ENCODE results near the gene RACK1. TPM values are rescaled to one million over a fixed set of nuclear protein-coding genes. Genes with fewer than 3 reads are reported as not detected.

RACK1 gene
- total and polyA plus RNA-seq, 2 of the 8 experiments (the other 6 are each of a cell fraction or from before 2014, with no cell fraction given) = 2,589 to 7,971 TPM

DNA sequence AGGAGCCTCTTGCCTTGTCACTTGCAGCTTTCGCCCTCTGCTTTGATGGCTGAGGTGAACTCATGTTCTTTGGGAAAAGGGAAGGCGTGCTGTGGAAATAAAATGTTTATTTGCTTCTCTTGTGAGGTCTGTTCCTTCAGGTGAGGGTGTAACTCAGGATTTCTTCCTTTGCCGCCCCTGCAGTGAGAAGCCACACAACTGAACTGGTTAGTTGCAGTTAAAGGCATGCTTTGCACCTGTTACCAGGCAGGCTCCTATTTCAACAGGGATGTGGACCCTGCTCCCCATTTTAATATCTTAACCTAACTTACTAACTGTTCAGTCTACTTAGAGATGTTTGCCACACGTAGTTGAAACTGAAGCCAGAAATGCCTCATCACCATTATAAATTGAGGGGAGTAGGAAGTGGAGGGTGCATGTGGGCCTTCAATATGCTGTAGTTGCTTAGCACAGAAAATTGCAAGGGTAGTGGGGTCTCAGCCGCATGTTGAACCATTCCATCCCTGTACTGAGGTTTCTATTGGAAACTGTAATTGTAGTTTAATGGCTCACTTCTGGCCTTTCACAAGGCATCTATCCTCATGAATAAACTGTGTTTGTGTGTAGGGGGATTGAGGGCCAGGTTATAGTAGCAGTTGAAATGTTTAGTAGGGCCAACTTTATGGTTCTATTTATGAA lies 7.9 kb downstream of the RACK1 start:
- ChIA-PET POLR2A (ENCODE audit: partially characterized antibody) (interaction anchor here (1.2 to 34.2 kb wide), 11 partner anchors 2 to 62 kb away, joined by 3 to 1334 read pairs (median 12); partner anchors contain the start of genes RACK1, TRIM41, TRIM52 and TRIM7), CTCF (ENCODE audit: partially characterized antibody) (interaction anchor here (1.2 kb wide), 1 partner anchor 13 kb away, joined by 4 read pairs; no protein-coding TSS in a partner anchor)
- Histone ChIP-seq H3K23ac (ENCODE audit: insufficient read length) (no peak overlapping the region), H2AK5ac (ENCODE audit: low read depth, low read length) (no peak overlapping the region), H2AFZ (ENCODE audit: low read length) (no peak overlapping the region), H2BK20ac (ENCODE audit: low read length) (no peak overlapping the region), H3K4me3 (ENCODE audit: extremely low read depth in 1 of 4, insufficient read depth in 2 of 4, low read depth in 3 of 4, low read length in 4 of 4) (no peak overlapping the region), H3K4ac (replicated peaks; ENCODE audit: insufficient read length, low read depth, low read length) (no peak overlapping the region), H2BK120ac (replicated peaks; ENCODE audit: low read depth, low read length) (no peak overlapping the region), H3K23me2 (ENCODE audit: low read depth, low read length) (no peaks in the 10 kb centered on the region), H2BK15ac (ENCODE audit: low read length) (no peak overlapping the region), H4K91ac (replicated peaks; ENCODE audit: insufficient read length, low read length) (no peak overlapping the region), H3K4me2 (ENCODE audit: insufficient read depth in 1 of 2, low read depth in 2 of 2, low read length in 2 of 2) (no peak overlapping the region), H3K27ac (ENCODE audit: low read depth, low read length) (no peak overlapping the region), H3K14ac (ENCODE audit: insufficient read length) (no peak overlapping the region), H3K36me3 (ENCODE audit: control insufficient read depth in 2 of 4, insufficient read depth in 4 of 4, low read length in 3 of 4) (peaks cover 42 to 86% (median 58%) of the 10 kb centered on the region in 4 experiments), H3K56ac (replicated peaks; ENCODE audit: insufficient read length, low read depth, low read length) (no peak overlapping the region), H4K20me1 (replicated peaks in 1 of 2; ENCODE audit: control insufficient read depth in 1 of 2, insufficient read depth in 2 of 2, low read length in 2 of 2) (peaks cover 16 to 27% of the 10 kb centered on the region in 2 experiments), H3K18ac (ENCODE audit: extremely low read depth, low read length) (no peak overlapping the region), H2BK12ac (ENCODE audit: low read depth, low read length) (no peak overlapping the region), H3K4me1 (replicated peaks in 1 of 4; ENCODE audit: control insufficient read depth in 3 of 4, insufficient read depth in 4 of 4, low read length in 3 of 4) (peaks cover 0 to 6% (median 0%) of the 10 kb centered on the region in 4 experiments; a peak in 4 of 7 replicates), H3K9me3 (ENCODE audit: insufficient read depth in 2 of 2, low read depth in 1 of 2, low read length in 1 of 2) (no peaks in the 10 kb centered on the region), H3K27me3 (replicated peaks in 1 of 4; ENCODE audit: control insufficient read depth in 3 of 4, extremely low read depth in 1 of 4, insufficient read depth in 3 of 4, low read length in 3 of 4) (no peaks in the 10 kb centered on the region), H4K5ac (ENCODE audit: insufficient read length, low read depth, low read length) (no peak overlapping the region), H3K79me2 (ENCODE audit: control insufficient read depth in 1 of 2, insufficient read depth in 2 of 2, low read length in 2 of 2) (peaks cover 0 to 10% of the 10 kb centered on the region in 2 experiments; a peak in 2 of 4 replicates), H4K8ac (ENCODE audit: extremely low read depth, insufficient read depth, low read length) (no peak overlapping the region), H3K79me1 (ENCODE audit: low read depth, low read length) (no peaks in the 10 kb centered on the region), H3K9ac (replicated peaks in 1 of 4; ENCODE audit: extremely low read depth in 1 of 4, low read depth in 3 of 4, low read length in 3 of 4) (no peak overlapping the region), H2BK5ac (ENCODE audit: low read depth, low read length) (no peak overlapping the region)
- FAIRE-seq = no peak
- WGBS, 2 experiments (ENCODE audit: extremely low coverage in 1 of 2, insufficient coverage in 1 of 2, insufficient read length in 1 of 2, insufficient replicate concordance in 2 of 2, low coverage in 1 of 2, low lambda C conversion rate in 2 of 2, missing lambda C conversion rate in 1 of 2) = 79% methylated on average over 5 of the region's 5 CpGs; no CpG with 5 or more reads in 1 of the 2 experiments
- DNase-seq (ENCODE audit: low read depth in 1 of 2, low spot score in 2 of 2) = no peak
- TF ChIP-seq RBBP5 (IDR thresholded peaks at IDR 0.05; ENCODE audit: borderline replicate concordance, low read depth, low read length) (no peak), MAFK (IDR thresholded peaks at IDR 0.05; ENCODE audit: low read depth, low read length) (0 out of 2 replicates have a peak, but pooled peaks have one; percentile 29)
